Measurements from ENCODE around the gene NUDCD2.
"Not testable (repeated sequence)": the region's sequence is repeated elsewhere in the genome, so short reads cannot be mapped to it uniquely, and the experiment has no call there.

The NUDCD2 gene

GRCh38 chr5:163426128-163426527 is 33.8 kb downstream of the NUDCD2 start:
- not testable (repeated sequence) for DNase-seq (ENCODE audit: low spot score)

DNA sequence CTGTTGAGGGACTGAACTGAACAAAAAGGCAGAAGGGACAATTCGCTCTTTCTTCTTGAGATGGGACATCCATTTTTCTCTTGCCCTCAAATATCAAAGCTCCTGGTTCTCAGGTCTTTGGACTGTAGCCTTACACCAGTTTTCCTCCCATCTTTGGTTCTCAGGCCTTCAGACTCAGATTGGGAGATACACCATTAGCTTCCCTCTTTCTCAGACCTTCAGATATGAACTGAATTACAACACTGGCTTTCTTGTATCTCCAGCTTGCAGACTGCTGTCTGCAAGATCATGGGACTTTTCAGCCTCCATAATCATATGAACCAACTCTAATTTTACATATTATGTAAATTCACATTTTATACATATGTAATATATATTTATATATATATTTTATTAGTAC is 35.1 kb downstream of the NUDCD2 start:
- DNase-seq (ENCODE audit: low spot score): no peak

GRCh38 chr5:163415673-163416072 is 44.2 kb downstream of the NUDCD2 start:
- DNase-seq (ENCODE audit: low spot score): not testable (repeated sequence)

DNA sequence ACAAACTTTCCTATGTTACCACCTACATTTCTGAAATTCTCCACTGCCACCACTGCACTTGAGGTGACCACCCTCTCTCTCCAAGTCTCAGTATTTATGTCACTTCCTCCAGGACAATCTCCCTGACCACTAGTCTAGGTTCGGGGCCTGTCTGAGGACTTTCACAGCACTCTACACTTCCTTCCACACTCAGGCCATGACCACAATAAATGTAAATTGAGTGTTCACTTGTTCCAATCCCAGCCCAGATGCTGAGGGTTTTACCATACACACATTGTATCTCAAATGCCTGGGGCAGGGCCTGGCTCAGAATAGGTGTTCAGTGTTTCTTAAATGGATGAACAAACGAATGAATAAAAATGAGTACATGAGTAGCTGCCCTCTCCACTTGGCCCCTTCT is 49.4 kb downstream of the NUDCD2 start:
- no peak for DNase-seq (ENCODE audit: low spot score)

GRCh38 chr5:163409384-163409783 is 50.5 kb downstream of the NUDCD2 start:
- no peak for DNase-seq (ENCODE audit: low spot score)

DNA sequence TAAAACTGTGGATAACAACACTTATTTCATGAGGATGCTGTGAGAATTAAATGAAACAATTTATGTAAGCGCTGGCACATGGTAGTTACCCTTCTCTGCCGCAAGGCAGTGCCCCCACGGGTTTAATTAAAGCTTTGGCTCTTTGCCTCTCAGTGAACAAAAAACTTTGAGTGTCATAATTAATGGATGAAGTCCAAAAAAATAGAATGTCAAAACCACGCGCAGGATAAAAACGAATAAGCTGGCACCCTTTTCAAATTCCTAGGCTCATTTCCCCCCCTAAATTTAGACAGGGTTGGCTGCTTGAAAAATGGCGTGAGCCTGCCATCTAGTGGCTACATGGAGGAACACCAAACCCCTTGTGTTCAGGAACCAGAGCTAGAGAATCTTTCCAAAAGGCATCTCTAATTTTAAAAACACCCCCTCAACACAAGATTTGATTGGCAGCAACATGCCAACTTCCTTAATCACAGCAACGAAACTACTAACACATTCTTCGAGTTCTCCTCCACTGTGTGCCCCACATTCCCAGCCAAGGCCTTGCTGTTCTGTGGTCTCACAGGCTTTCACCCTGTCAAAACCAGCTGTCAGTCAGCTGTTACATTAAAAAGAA is 51.5 kb downstream of the NUDCD2 start:
- peak; percentile 61 for DNase-seq (ENCODE audit: low spot score)

- no peak for DNase-seq (ENCODE audit: low spot score)
Observed at GRCh38 chr5:163407034-163407655, 52.8 kb downstream of the NUDCD2 start.

DNA sequence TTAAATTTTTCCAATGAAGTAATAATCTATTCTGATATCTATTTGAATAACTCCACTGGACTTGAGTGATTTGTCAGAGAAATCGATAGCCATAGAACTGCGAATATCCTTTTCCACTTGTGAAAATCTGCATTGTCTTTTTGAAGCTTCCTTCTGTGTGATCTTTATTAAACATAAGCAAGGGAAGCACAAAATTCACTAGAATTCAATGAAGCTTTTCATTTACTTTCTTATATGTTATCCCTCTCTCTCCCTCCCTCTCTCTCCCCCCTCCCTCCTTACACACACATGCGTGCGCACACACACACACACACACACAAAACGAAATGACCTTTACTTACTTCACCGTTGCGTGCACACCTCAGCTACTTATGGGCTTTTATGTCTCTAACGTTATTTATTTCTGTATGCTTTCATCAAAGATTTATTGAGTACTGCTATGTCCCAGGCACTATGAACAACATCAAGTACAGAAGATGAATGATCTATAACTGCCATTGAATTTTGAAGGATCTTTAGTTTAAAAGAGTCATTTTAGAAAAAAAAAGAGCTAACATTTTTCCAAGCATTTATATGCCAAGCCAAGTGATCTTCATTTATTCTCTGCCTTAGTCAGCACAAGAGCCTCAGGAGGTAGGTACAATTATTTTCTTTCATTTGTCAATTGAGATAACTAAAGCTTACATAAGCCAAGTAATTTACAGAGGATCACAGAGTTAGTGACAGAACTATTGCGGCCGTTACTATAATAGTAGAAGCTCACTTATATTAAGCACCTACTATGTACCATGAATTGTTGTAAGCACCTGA is 55.3 kb downstream of the NUDCD2 start:
- DNase-seq (ENCODE audit: low spot score): no peak

DNA sequence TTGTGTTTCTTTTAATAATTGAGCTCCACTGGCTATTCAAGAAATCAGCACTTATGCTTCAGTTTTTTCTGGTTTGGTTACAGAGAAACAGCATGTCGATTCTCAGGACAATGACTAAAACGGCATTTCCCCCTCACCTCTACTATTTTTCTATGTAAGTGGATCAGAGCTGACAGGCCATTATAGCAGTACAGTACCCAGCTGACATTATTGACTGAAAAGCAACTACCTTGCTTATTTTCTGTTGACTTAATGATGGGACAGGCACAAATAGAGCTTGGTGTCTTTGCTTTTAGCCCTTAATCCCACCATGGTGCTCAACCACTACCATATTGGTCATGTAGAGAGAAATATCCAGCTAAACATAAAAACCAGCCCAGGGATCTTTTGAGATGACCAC is 57.9 kb downstream of the NUDCD2 start:
- DNase-seq (ENCODE audit: low spot score): no peak

DNA sequence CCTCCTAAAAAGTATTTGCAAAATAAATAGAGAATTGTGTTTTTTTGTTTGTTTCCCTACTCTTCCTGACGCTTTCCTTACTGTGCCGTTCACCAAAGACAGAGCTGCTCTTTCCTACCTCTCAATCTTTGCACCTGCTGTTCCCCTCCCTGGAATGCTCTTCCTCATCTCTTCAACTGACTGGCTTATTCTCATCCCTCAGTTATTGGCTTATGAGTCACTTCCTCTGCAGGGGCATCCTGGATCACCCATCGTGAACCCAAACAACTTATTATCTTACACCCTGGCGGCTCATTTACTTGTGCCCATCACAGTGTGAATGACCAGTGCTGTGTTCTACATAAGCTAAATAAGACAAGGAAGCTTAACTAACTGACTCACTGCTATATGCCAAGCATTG is 58.6 kb downstream of the NUDCD2 start:
- DNase-seq (ENCODE audit: low spot score): no peak

- DNase-seq (ENCODE audit: low spot score): no peak
Observed at GRCh38 chr5:163399923-163400322, 60.0 kb downstream of the NUDCD2 start.

DNA sequence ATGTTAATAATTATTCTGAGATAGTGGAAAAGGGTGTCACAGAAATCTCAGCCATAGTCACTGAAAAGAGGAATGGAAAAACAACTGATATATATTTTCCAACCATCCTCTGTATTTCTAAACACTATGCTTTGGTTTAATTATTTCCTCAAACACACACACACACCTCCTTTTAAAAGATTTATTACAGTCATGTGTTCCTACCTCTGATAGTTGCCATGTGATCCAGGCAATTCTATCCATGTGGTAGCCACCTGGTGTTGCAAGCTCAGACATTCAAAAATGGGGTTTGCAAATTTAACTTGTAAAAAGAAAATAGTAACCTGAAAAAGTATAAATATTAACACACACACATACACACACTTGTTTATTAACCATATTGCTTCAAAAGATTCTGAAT is 62.5 kb downstream of the NUDCD2 start:
- DNase-seq (ENCODE audit: low spot score): no peak

GRCh38 chr5:163396818-163397340 is 63.0 kb downstream of the NUDCD2 start:
- DNase-seq (ENCODE audit: low spot score): not testable (repeated sequence)

Measured in LoVo (cell line).